NT2/D1 (cell line): ENCODE results near the gene DAPK1.
A peak's percentile ranks its signal among the peaks of the same experiment; 100 is the strongest.

Experiments used
- DNase-seq: peaks from one replicate; pipeline ENCODE4 v3.0.0-alpha.2; 2011; ENCODE audit warnings: low read depth, low spot score
- H3K27me3 ChIP-seq: 2 replicates; pipeline ENCODE4 v1.6.0; 2011; ENCODE audit warnings: mild to moderate bottlenecking; ENCODE audit not compliant: insufficient read length, insufficient read depth
- H3K36me3 ChIP-seq: 2 replicates; pipeline ENCODE4 v1.6.1; 2011; ENCODE audit warnings: mild to moderate bottlenecking, low read length, mixed read lengths; ENCODE audit not compliant: insufficient read depth, insufficient read length
- H3K4me1 ChIP-seq: 2 replicates; pipeline ENCODE4 v1.5.1; 2011; ENCODE audit not compliant: insufficient read depth, insufficient read length
- H3K4me3 ChIP-seq: 2 replicates; pipeline ENCODE4 v1.5.1; 2011; ENCODE audit warnings: low read depth; ENCODE audit not compliant: insufficient read length
- H3K9ac ChIP-seq: 2 replicates; pipeline ENCODE4 v1.6.0; 2011; ENCODE audit warnings: low read depth; ENCODE audit not compliant: insufficient read length
- H3K9me3 ChIP-seq: 2 replicates; pipeline ENCODE4 v1.5.1; 2011; ENCODE audit warnings: mild to moderate bottlenecking, low read length; ENCODE audit not compliant: insufficient read depth
- SUZ12 ChIP-seq: IDR thresholded peaks from 2 replicates; pipeline ENCODE4 v1.6.1; 2011; ENCODE audit not compliant: insufficient read length, insufficient read depth; ENCODE audit errors: extremely low read depth
- YY1 ChIP-seq: IDR thresholded peaks from 2 replicates; pipeline ENCODE4 v1.6.1; 2011; ENCODE audit not compliant: insufficient read length, insufficient read depth
- ZNF274 ChIP-seq: IDR thresholded peaks from 2 replicates; pipeline ENCODE4 v1.6.1; 2011; ENCODE audit warnings: mild to moderate bottlenecking, low read depth, low read length

The DAPK1 gene

DNA sequence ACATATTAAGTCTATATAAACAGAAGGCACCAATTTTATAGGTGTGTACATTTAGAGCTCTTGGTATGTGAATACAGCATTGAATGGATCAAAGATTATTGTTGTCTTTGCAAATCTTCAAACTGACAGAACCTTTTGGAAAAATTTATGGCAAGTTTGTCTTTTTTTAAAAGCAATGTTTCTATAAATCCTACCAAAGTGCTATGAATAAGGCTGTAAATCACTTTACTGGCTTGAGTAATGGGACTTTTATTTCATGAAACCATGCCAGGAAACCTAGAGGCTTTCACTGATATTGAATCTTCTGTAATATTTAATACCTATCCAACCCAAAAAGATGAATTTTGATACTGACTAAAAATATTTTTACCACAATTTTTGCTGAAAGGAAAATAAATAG, 7.4 kb upstream of the DAPK1 start:
- no peaks in the 10 kb centered on the region for H3K4me1 ChIP-seq
- DNase-seq = no peak
- H3K4me3 ChIP-seq = no peak overlapping the region
- H3K27me3 ChIP-seq = no peaks in the 10 kb centered on the region
- no peak overlapping the region for H3K9ac ChIP-seq
- TF ChIP-seq SUZ12 (no peak), ZNF274 (no peak), YY1 (no peak)
- H3K36me3 ChIP-seq = no peaks in the 10 kb centered on the region
- no peaks in the 10 kb centered on the region for H3K9me3 ChIP-seq

DNA sequence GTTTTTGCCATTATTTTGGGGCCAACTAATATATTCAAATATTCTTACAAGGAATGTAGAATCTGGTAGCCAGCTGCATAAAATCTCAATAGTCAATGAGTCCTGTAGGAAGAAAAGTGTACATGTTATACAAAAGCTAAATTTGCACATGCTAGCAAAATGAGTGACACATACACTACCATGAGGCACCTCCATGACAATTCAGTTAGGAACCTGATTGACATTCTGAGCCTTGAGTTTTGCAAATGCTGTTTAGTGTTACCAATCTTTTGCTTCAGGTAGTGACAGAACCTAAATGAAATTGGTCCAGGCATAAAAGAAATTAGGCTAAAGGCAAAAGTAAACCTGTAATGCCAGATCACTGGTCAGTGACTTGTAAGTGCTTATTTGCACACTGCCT, 6.8 kb upstream of the DAPK1 start:
- DNase-seq = no peak
- no peak for TF ChIP-seq ZNF274
- no peak for TF ChIP-seq YY1
- no peak for TF ChIP-seq SUZ12
- no peak overlapping the region for H3K4me3 ChIP-seq
- no peaks in the 10 kb centered on the region for H3K4me1 ChIP-seq
- no peak overlapping the region for H3K9ac ChIP-seq
- no peaks in the 10 kb centered on the region for H3K9me3 ChIP-seq
- no peaks in the 10 kb centered on the region for H3K27me3 ChIP-seq
- no peaks in the 10 kb centered on the region for H3K36me3 ChIP-seq

DNA sequence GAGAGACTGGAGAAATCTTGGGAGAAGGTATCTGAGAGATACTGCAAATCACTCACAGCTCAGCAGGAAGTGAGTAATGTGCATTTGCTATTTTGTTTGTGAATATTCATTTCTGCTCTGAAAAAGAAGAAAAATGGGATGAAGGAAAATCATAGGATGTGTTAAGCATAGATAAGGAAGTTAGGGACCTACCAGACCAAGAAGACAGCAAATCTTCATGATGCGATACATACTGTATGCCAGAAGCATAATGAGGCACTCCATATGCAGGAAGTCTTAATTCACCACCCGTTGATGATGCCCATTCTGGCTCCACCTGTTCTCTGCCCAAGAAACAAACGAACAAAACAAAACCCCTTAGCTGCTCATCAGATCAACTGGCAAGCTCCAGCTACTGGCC, 6.1 kb upstream of the DAPK1 start:
- Histone ChIP-seq H3K27me3 (no peaks in the 10 kb centered on the region), H3K9me3 (no peaks in the 10 kb centered on the region), H3K36me3 (no peaks in the 10 kb centered on the region), H3K4me3 (no peak overlapping the region), H3K9ac (no peak overlapping the region), H3K4me1 (no peaks in the 10 kb centered on the region)
- no peak for DNase-seq
- no peak for TF ChIP-seq SUZ12
- no peak for TF ChIP-seq ZNF274
- no peak for TF ChIP-seq YY1

DNA sequence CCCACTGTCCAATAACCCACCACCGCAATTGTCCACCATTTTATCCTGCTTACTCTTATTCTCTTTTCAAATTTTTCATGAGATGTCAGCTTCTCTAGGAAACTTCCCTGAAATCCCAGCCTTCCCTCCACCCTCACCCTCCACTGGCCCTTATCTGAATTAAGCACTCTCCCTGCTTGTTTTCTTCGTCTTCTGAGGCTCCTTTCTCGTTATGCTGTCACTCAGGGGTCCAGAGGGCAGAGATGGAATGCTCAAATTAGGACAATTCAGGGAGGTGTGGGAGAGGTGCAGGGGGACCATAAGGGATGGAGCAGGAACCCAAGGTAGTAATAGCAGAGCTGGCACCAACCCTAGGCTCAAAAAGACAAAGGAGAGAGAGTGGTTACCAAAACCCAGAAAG, 5.0 kb upstream of the DAPK1 start:
- Histone ChIP-seq H3K9me3 (no peaks in the 10 kb centered on the region), H3K9ac (no peak overlapping the region), H3K4me3 (no peak overlapping the region), H3K36me3 (no peaks in the 10 kb centered on the region), H3K27me3 (no peaks in the 10 kb centered on the region), H3K4me1 (no peaks in the 10 kb centered on the region)
- TF ChIP-seq ZNF274 (no peak), YY1 (no peak), SUZ12 (no peak)
- DNase-seq = no peak

DNA sequence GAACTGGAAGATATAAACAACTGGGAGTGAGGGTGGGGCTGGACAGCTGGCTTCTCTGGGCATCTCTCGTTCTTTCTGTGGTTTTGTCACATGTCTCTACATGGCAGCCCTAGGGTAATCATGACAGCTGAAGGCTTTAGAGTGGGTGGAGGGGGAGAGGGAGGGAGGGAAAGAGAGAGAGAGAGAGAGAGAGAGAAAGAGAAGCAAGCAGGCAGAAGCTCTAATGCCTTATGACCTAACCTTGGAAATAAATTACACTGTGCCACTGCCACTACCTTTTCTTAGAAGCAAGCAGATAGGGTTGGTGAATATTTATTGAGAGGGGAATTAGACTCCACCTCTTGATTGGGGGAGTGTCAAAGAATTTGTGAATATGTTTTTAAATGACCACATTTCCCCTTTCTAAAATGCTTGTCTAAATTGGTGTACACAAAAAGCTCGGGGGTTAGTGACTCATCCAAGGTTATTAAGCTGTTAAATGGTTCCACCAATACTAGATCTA, 2.6 kb upstream of the DAPK1 start:
- Histone ChIP-seq H3K4me1 (no peaks in the 10 kb centered on the region), H3K9me3 (no peaks in the 10 kb centered on the region), H3K9ac (no peak overlapping the region), H3K27me3 (no peaks in the 10 kb centered on the region), H3K36me3 (peaks cover 12% of the 10 kb centered on the region), H3K4me3 (no peak overlapping the region)
- TF ChIP-seq SUZ12 (no peak), ZNF274 (no peak), YY1 (no peak)
- DNase-seq = no peak

DNA sequence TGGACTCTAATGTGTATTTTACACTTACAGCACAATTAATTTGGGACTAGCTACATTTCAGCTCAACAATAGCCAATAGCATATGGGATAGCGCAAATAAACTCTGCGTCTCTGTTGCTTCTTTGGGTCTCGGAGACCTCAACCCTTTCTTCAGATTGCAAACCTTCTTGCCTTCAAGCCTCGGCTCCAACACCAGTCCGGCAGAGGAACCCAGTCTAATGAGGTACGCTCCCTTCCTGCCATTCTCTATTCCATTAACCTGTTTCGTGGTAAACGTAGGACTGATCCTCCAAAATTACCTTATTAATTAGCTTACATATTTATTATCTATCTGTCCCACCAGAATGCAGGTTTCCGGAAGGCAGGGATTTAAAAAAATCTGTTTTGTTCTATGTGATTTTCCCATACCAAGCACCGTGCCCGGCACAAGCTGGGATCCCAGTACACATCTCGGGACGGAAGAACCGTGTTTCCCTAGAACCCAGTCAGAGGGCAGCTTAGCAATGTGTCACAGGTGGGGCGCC, 525 bp upstream of the DAPK1 start:
- Histone ChIP-seq H3K27me3 (no peaks in the 10 kb centered on the region), H3K36me3 (peaks cover 29% of the 10 kb centered on the region), H3K9ac (peak overlapping the region; percentile 92), H3K4me1 (no peaks in the 10 kb centered on the region), H3K9me3 (no peaks in the 10 kb centered on the region), H3K4me3 (peak overlapping the region; percentile 71)
- no peak for TF ChIP-seq ZNF274
- no peak for TF ChIP-seq YY1
- no peak for TF ChIP-seq SUZ12
- no peak for DNase-seq

DNA sequence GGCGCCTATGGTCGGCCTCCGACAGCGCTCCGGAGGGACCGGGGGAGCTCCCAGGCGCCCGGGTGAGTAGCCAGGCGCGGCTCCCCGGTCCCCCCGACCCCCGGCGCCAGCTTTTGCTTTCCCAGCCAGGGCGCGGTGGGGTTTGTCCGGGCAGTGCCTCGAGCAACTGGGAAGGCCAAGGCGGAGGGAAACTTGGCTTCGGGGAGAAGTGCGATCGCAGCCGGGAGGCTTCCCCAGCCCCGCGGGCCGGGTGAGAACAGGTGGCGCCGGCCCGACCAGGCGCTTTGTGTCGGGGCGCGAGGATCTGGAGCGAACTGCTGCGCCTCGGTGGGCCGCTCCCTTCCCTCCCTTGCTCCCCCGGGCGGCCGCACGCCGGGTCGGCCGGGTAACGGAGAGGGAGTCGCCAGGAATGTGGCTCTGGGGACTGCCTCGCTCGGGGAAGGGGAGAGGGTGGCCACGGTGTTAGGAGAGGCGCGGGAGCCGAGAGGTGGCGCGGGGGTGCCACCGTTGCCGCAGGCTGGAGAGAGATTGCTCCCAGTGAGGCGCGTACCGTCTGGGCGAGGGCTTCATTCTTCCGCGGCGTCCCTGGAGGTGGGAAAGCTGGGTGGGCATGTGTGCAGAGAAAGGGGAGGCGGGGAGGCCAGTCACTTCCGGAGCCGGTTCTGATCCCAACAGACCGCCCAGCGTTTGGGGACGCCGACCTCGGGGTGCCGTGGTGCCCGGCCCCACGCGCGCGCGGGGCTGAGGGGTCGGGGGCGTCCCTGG, 561 bp downstream of the DAPK1 start:
- no peak for DNase-seq
- H3K9me3 ChIP-seq = no peaks in the 10 kb centered on the region
- H3K4me1 ChIP-seq = no peaks in the 10 kb centered on the region
- H3K9ac ChIP-seq = peak overlapping the region; percentile 92
- H3K36me3 ChIP-seq = peaks cover 38% of the 10 kb centered on the region
- H3K27me3 ChIP-seq = no peaks in the 10 kb centered on the region
- TF ChIP-seq ZNF274 (no peak), YY1 (no peak), SUZ12 (no peak)
- peak overlapping the region; percentile 71 for H3K4me3 ChIP-seq
